ENCODE results near the gene PACS1.
A peak's percentile ranks its signal among the peaks of the same experiment; 100 is the strongest.
"Not testable (repeated sequence)": the region's sequence is repeated elsewhere in the genome, so short reads cannot be mapped to it uniquely, and the experiment has no call there.

PACS1 gene

DNA sequence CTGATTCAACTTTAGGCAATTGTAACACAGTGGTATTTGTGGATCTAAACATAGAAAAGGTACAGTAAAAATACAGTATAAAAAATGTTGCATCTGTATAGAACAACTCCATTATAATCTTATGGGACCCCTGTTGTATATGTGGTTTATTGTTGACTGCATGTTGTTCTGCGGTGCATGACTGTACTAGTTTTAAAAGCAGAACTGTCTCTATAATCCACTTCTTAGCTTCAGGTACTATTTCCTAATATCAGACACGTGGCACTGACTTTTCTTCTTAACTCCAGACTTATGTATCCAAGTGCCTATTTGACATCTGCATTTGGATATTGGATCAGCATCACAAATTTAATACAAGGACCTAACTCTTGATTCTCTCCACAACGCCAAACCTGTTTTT is 41.1 kb downstream of the PACS1 start:
- no peak for DNase-seq (ENCODE audit: low spot score)

DNA sequence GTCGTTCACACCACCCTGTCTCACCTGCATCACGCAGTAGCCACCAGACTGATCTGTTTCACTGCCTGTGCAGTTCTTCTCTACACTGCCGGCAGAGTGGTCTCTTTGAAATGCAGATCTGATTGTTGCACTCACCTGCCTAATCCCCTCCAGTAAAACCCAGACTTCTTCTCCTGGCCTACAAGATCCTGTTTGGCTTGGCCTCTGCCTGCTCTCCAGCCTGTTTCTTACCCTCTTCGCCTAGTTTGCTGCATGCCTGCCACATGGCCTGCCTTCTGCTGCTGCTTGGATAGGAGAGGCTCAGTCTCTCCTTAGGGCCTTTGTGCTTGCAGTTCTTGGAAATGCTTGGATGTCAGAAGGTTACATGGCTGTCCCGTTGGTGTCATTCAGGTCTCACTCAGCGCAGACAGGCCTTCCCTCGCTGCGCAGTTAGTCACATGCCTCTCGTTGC is 42.0 kb downstream of the PACS1 start:
- no peak for DNase-seq (ENCODE audit: low spot score)

DNA sequence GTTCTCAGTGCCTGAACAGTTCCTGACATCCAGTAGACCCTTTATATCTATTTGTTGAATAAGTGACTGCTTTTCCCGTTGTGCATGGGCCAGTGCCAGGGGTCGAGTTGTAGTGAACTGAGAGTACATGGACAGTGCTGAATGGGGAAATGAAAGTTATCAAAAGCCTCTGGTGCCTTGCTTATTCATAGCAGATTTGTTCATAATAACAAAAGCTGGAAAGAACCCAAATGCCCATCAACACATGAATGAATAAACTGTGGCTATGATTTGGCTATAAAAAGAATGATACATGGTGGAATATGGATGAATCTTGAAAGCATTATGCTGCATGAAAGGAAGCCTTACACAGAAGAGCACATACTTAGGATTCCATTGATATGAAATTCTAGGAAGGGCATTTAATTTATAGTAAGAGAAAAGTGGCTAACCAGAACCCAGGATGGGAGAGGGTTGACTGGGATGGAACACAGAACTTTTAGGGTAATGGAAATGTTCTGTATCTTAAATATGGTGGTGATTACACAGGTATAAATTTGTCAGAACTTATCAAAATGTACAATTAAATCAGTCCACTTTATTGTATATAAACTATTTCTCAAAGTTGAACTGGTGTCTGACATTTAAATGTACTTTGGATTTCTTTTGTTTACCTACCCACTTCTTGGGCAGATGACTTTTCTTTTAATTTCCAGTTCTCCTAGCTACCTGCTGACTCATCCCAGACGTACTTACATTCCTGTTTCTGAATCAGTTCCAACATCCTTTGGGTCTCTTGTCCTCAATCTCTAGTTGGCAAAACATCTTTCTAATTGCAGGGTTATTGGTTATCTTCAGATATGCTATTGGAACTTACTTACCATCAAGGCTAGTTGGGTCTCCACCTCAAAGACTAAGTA is 42.8 kb downstream of the PACS1 start:
- no peak for DNase-seq (ENCODE audit: low spot score)

DNA sequence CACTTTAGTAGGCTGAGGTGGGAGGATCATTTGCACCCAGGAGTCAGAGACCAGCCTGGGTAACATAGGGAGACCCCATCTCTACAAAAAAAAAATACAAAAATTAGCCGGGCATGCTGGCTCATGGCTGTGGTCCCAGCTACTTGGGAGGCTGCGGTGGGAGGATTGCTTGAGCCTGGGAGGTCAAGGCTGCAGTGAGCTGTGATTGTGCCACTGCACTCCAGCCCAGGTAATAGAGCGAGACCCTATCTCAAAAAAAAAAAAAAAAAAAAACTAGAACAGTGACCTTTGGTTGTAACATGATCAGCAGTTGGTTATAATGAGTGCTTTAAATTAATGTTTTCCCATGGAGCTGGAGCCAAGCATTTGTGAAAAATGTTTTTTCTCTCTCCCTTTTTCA is 44.9 kb downstream of the PACS1 start:
- DNase-seq (ENCODE audit: low spot score): not testable (repeated sequence)

DNA sequence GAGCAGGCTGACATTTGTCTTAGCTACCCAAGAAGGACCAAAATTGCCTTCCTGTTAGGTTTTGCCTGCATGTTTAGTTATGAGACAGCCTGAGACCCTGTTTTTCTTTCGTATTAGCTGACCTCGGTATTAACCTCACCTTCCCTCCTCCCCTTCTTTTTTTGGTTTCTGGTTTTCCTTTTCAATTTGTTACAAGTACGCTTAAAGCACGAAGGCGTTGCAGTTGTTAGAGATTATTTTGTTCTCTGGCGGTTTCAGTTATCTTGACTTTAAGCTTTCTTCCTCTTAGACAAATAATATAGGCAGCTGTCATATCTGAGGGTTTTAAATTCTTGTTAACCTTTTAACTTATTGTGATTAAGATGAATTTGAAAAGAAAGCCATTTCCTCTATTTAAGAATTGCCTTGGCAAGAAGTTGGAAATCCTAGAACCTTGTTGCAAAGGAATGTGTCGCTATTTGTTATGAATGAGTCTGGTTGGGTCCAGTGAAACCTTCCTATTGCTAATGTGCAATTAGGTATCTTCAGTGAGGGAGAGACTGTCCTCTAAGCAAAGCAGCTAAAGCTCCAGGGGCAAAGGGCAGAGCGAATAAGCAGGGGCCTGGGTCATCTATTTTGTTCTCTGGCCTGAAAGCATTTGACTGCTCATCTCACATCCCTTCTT is 45.7 kb downstream of the PACS1 start:
- DNase-seq (ENCODE audit: low spot score): no peak

DNA sequence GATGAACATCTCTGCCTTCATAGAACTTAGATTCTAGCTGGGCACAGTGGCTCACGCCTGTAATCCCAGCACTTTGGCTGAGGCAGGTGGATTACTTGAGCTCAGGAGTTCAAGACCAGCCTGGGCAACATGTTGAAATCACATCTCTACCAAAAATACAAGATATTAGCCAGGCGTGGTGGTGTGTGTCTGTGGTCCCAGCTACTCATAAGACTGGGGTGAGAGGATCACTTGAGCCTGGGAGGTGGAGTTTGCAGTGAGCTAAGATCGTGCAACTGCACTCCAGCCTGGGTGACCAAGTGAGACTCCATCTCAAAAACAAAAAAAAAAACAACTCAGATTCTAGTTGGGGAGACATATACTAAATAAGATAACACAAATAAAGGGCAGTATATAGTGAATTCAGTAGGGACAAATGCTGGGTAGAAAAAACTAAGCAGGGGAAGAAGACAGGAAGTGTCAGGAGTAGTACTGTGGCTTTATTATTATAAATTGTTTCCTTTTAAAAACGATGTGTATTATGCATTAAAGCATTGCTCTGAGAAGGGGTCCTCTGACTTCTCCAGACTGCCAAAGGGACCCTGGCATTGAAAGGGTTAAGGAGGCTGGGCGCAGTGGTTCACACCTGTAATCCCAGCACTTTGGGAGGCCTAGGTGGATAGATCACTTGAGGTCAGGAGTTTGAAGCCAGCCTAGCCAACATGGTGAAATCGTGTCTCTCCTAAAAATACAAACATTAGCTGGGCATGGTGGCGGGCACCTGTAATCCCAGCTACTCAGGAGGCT is 46.7 kb downstream of the PACS1 start:
- DNase-seq (ENCODE audit: low spot score): no peak

DNA sequence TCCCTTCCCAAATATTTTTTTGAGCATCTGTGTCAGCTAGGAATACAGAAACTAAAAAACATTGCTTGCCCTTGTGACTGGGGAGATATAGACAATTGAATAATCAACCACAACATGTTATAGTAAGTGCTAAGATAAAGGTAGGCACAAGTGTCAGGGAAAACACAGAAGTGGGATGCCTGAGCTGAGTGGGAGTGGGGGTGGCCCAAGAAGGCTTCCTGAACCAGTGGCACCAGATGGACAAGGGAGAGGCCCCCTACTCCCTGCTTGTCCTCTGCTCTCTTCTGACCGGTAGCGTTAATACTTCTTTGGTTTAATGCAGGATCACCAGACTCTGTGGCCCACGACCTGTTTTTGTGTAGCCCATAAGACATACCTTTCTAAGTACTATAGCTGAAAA is 48.8 kb downstream of the PACS1 start:
- no peak for DNase-seq (ENCODE audit: low spot score)

DNA sequence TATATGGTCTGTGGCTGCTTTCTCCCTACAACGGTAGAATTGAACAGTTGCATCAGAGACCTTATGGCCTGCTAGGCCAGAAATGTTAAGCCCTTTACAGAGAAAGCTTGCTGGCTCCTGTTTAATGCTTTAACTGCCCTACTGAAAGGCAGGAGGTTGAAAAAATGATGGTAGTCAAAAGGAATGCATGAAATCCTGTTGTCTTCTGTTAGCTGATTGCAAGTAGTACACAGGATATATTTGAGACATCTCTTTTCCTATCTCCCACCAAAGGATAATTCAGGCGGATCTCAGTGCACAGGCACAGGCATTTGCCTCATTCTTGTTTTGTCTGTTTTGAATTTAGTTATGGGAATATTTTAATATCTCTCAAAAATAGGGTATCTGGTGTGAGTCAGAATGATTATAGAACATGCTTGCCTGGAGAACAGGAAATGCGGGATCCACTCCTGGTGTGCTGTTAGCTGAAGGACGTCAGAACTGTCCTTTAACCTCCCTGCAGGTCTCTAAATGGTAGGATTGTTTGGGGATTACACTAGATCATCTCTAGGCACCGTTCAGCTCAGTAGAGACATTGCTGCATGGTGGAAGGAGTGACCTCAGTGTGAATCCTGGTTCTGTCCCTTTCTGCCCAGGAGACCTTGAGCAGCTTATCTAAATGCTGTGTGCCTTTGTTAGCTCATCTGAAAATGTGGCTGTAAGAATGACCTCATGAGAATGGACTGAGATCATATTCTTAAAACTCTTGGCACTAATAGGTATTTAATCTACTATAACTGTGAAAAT is 49.5 kb downstream of the PACS1 start:
- DNase-seq (ENCODE audit: low spot score): no peak

DNA sequence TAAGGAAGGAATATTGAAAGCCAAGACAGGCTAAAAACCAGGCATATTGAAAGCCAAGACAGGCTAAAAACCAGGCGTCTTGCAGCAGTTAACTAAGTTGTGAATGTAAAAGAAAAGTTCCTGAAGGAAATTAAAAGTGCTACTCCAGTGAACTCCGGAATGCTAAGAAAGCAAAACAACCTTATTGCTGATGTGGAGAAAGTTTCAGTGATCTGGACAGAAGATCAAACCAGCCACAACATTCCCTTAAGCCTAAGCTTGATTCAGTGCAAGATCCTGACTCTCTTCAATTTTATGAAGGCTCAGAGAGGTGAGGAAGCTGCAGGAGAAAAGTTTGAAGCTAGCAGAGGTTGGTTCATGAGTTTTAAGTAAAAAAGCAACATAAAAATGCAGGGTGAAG is 51.4 kb downstream of the PACS1 start:
- no peak for DNase-seq (ENCODE audit: low spot score)

DNA sequence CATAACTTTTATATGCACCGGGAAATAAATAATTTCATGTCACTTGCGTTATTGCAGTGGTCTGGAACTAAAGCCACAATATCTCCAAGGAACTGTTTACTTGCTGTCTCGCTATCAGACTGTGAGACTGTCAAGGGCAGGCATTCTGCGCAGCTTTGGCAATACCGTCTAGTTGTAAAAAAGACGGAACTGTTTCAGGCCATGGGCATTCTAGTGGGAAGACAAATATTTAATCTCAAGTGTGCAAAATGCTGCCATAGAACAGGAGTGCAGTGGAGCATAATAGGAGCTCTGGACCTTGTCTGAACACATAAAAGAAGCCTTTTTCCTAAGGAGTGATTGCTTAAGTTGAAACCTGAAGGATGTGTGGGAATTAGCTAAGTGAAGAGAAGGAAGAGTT is 53.8 kb downstream of the PACS1 start:
- DNase-seq (ENCODE audit: low spot score): no peak

DNA sequence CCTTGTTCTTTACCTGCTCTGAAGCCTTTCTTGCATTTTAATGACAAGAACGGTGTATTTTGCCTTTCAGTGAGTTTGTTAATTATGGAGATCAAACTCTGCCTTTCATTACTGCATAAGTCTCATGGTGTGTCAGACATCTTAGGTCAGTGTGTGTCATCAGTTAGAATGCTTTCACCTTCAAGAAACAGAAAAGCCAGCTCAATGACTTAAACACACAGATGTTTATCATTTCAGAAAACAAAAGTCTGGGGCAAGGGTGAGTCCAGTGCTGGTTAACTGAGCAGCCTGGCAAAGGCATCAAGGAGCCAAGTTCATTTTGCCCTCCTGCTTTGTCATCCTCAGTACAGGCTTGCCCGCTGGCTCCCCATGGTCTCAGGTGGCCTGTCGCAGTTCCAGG is 54.5 kb downstream of the PACS1 start:
- DNase-seq (ENCODE audit: low spot score): no peak

DNA sequence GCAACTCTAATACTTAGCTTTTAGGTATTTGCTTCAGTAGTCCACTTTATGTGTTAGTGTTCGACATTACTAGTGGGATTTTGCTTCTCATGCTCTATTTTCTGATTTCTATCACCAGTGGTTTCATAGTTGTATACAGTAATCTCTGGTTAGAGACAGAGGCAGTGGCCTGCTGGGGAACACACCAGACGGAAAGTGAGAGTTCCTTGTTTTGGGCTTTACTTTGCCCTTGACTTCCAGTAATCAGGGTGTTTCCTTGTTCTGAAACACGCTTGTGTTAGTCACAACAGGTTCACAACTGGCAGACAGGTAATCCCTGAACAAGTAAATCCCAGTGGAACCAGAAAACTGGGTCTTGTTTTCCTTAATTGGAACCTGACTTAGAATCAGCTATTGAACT is 56.0 kb downstream of the PACS1 start:
- DNase-seq (ENCODE audit: low spot score): no peak

DNA sequence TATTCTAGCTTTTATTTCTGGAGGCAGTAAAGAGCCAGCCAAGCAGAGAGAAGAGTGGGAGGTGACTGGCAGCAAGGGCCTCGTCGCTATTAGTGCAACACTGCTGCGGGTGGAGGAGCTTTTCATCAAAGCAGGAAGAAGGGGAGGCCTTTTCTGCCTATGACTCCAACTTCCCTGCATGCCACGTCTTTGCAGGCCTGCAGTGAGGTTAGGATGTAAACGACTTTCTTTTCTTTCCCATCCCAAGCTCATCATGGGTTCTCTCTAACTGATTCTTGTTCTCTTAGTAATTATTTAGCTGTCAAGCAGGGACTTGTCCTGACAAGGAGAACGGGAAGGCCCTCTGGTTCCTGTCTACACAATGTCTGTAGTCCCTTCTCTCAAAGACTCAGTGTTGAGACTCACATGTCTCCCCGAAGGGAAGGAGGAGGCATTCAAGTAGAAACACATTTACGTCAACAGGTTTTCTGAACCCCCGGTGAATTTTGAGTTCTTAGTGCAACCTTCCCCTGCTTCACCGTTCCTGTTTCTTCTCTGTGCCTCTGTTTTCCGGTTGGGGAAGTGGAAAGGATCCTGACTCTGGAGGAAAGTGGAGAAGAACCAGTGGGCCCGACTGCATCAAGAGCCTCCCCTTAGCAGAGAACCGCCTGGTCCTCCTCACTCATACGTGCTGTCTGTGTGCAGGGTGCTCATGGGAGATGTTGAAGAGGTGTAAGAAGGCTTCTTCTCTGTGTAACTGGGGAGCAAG is 56.9 kb downstream of the PACS1 start:
- DNase-seq (ENCODE audit: low spot score): peak; percentile 65

DNA sequence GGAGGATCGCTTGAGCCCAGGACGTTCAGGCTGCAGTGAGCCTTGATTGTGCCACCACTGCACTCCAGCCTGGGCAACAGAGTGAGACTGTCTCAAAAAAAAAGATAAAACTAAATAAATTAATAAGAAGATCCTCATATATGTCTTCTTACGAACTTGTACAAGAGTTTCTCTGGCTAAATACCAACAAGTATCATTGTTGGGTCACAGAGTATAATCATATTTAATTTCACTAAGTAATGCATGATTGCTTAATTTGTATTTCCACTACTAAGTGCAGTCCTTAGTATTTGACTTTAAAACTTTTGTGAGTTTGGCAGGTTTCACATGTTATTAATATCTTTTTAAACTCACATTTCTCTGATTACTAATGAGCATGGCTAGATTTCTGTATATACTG is 60.9 kb downstream of the PACS1 start:
- no peak for DNase-seq (ENCODE audit: low spot score)

DNA sequence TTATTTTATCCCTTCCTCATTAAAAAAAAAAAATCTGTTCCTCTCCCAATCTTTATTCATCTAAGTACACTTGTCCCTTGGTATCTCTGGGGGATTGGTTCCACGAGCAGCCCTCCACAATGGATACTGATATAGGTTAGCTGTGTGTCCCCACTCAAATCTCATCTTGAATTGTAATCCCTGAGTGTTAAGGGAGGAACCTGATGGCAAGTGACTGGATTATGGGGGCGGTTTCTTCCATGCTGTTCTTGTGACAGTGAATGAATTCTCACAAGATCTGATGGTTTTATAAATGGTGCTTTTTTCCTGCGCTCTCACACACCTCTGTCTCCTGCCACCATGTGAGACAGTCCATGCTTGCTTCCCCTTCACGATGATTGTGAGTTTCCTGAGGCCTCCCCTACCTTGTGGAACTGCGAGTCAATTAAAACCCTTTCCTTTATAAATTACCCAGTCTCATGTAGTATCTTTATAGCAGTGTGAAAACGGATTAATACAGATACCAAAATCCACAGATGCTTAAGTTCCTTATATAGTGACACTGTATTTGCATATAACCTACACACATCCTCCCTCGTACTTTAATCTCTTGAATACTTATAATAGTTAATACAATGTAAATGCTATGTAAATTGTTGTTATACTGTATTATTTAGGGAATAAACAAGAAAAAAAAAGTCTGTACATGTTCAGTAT is 62.0 kb downstream of the PACS1 start:
- no peak for DNase-seq (ENCODE audit: low spot score)

DNA sequence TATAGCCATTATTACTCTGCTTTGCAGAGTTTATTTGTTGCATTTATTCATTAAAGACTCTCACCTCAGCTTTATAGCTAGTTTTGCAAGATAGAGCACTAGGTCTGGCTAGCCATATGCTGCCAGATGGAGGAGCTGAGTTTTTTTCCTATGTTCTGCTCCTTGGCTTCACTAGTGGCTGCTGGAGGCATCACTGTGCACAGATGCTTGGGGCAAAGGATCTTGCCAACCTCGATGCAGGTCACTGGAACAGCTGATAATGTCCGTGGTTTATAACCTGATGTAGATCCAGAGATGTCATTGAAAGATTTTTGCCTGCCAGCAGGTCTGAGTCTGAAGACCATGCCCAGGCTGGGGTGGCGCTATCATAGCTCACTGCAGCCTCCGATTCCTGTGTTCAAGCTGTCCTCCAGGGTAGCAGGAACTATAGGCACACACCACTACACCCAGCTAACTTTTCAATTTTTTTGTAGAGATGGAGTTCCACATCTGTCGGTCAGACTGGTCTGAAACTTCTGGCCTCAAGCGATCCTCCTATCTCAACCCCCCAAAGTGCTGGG is 63.2 kb downstream of the PACS1 start:
- no peak for DNase-seq (ENCODE audit: low spot score)

DNA sequence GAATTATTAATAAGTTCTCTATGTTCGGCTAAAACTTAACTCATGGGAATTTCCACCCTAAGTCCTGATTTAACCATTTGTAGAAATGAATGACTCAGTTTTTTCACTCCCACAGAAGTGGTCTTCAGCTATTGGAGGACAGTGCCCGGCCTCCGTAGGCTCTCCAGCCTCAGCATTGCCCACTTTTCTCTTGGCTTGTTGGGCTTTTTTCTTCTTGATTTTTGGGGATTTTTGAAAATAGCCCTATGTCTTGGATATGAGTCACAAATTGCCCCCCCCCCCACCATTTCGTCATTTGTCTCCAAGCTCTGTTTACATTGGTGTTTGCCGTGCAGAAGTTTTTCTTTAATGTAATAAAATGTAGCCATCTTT is 66.7 kb downstream of the PACS1 start:
- DNase-seq (ENCODE audit: low spot score): no peak

DNA sequence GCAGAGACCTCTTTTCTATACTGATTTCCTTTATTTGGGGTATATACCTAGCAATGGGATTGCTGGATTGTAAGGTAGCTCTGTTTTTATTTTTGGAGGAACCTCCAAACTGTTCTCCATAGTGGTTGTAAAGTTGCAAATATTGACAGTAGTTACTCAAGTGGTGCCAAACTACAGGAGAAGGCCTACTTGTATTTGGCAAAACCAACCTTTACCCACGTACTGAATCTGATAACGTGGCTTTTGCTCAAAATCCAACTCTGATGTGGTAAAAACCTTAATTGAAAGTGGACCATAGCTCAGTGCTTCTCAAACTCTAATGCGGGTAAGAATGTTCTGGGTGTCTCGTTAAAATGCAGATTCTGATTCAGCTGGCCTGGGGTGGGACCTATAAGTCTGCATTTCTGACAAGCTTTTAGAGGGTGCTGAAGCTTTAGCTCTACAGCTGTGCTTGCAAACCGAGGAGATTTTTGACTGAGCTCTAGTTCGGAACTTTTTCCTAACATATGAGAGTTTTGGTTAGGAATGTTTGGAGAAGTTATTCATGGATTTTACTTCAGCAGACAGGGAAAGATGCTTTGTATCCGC is 69.8 kb downstream of the PACS1 start:
- no peak for DNase-seq (ENCODE audit: low spot score)

DNA sequence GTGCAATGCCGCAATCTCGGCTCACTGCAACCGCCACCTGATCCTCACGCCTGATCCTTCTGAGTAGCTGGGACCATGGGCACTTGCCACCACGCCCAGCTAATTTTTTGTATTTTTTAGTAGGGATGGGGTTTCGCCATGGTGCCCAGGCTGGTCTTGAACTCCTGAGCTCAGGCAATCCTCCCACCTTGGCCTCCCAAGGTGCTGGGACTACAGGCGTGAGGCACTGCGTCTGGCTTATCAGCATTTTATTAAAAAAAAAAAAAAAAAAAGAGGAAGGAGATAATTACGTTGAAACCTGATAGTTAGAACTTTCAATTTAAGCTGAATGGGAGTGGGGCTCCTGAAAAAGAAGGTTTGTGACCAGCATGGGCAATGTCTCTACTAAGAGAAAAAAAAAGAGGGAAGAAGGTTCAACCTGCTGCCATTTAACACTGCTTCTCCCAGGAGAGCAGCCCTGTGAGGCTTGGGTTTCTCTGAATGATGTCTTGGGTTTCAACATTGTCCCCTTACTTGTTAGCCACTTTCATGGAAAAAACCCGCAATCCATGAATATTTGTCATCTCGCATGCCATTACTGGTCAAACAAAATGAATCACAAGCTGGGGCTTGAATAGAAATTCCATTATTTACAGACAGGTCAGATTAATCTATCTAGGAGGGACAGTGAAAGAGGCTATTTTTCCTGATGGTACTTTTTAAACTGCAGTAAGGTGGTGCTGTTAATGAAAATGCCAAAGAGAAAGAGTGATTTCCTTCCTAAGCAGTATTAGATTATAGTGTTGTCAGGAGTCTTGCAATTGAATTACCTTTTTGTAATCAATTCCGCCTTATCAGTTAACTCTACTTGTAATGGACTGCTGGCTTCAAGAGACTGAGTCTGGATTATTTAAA is 72.5 kb downstream of the PACS1 start:
- DNase-seq (ENCODE audit: low spot score): no peak
